K562 (cell line): ENCODE results near the gene NMT1. TPM values are rescaled to one million over a fixed set of nuclear protein-coding genes. Genes with fewer than 3 reads are reported as not detected.

Experiments
- E2F3 ChIP-seq: fragments of 250-450 bp; sonication (Bioruptor Pico); IDR thresholded peaks from 2 replicates; pipeline ENCODE4 v1.4.0; 2020; ENCODE audit warnings: mild to moderate bottlenecking
- ELF2 ChIP-seq: fragments of 250-450 bp; sonication (Bioruptor Pico); IDR thresholded peaks from 2 replicates; pipeline ENCODE4 v1.5.0; 2021; ENCODE audit warnings: mild to moderate bottlenecking
- ETV6 ChIP-seq, 3 experiments: fragments of 150-350 bp in 1 of 3; sonication (generic) in 1 of 3; formaldehyde crosslinking in 1 of 3; IDR thresholded peaks; 2 replicates each; pipeline versions ENCODE4 v1.6.1 to v1.8.0; 2014 to 2022; ENCODE audit warnings: borderline replicate concordance in 2 of 3, low read depth in 2 of 3, antibody characterized with exemption in 1 of 3, low read length in 1 of 3, mild to moderate bottlenecking in 1 of 3, missing genetic modification reagents in 1 of 3
- HEY1 ChIP-seq: fragments of 250-450 bp; sonication (Bioruptor Pico); IDR thresholded peaks from 2 replicates; pipeline ENCODE4 v1.5.0; 2020; ENCODE audit warnings: mild to moderate bottlenecking, moderate library complexity, borderline replicate concordance
- HIVEP1 ChIP-seq: fragments of 250-450 bp; sonication (Bioruptor Pico); IDR thresholded peaks from 2 replicates; pipeline ENCODE4 v1.4.0; 2020; ENCODE audit warnings: mild to moderate bottlenecking
- L3MBTL2 ChIP-seq: fragments of 450-650 bp; IDR thresholded peaks from 2 replicates; pipeline ENCODE4 v1.6.1; 2016; ENCODE audit warnings: mild to moderate bottlenecking, moderate library complexity
- NBN ChIP-seq: fragments of 450-650 bp; IDR thresholded peaks from 2 replicates; pipeline ENCODE4 v1.6.1; 2016; ENCODE audit warnings: low read depth, mild to moderate bottlenecking
- NONO ChIP-seq, 2 experiments: fragments of 200-400 bp in 1 of 2; fragments of 450-650 bp in 1 of 2; formaldehyde crosslinking in 1 of 2; IDR thresholded peaks; 2 replicates each; pipeline ENCODE4 v1.6.1; 2017; ENCODE audit warnings: low read depth in 2 of 2, mild to moderate bottlenecking in 2 of 2, moderate library complexity in 2 of 2, low read length in 1 of 2
- RAD51 ChIP-seq: fragments of 450-650 bp; IDR thresholded peaks from 2 replicates; pipeline ENCODE4 v1.7.1; 2016; ENCODE audit warnings: low read depth, mild to moderate bottlenecking, borderline replicate concordance
- RBM15 ChIP-seq: fragments of 200-400 bp; formaldehyde crosslinking; IDR thresholded peaks from 2 replicates; pipeline ENCODE4 v1.6.1; 2018; ENCODE audit warnings: mild to moderate bottlenecking, low read length, moderate library complexity; ENCODE audit not compliant: insufficient read depth
- RBM39 ChIP-seq: fragments of 200-400 bp; formaldehyde crosslinking; optimal IDR thresholded peaks from 2 replicates; pipeline ENCODE3; 2018; ENCODE audit warnings: low read depth, low read length
- RNF2 ChIP-seq: sonication (generic); IDR thresholded peaks from 2 replicates; pipeline ENCODE4 v1.6.1; 2016
- RUNX1 ChIP-seq: sonication (generic); IDR thresholded peaks from 2 replicates; pipeline ENCODE4 v1.6.1; 2016; ENCODE audit warnings: antibody characterized with exemption, low read depth
- SMC3 ChIP-seq: conservative IDR thresholded peaks from 2 replicates; pipeline ENCODE4 v1.6.1; 2011; ENCODE audit warnings: low read depth, low read length, improper control_type of control experiment; ENCODE audit not compliant: insufficient read depth
- SRF ChIP-seq, 2 experiments: fragments of 250-450, 450-650 bp in 1 of 2; sonication (Bioruptor Pico) in 1 of 2; sonication (generic) in 1 of 2; formaldehyde crosslinking; IDR thresholded peaks; 2 replicates each; pipeline versions ENCODE4 v1.5.0 to v1.5.1; 2020 to 2022; ENCODE audit warnings: mild to moderate bottlenecking in 1 of 2, missing genetic modification reagents in 1 of 2
- SUPT5H ChIP-seq: fragments of 450-650 bp; IDR thresholded peaks from 2 replicates; pipeline ENCODE4 v1.6.1; 2016
- ZBTB8A ChIP-seq: fragments of 450-650 bp; IDR thresholded peaks from 2 replicates; pipeline ENCODE4 v1.6.1; 2018; ENCODE audit warnings: mild to moderate bottlenecking, moderate library complexity; ENCODE audit not compliant: partially characterized antibody
- ZNF253 ChIP-seq: fragments of 250-450 bp; sonication (Bioruptor Pico); conservative IDR thresholded peaks from 2 replicates; pipeline ENCODE4 v1.6.1; 2021; ENCODE audit warnings: mild to moderate bottlenecking
- ZNF263 ChIP-seq: sonication (generic); formaldehyde crosslinking; IDR thresholded peaks from 2 replicates; pipeline ENCODE4 v1.8.0; 2022; ENCODE audit warnings: mild to moderate bottlenecking, missing genetic modification reagents, borderline replicate concordance
- ZNF318 ChIP-seq, 2 experiments: fragments of 450-650 bp; IDR thresholded peaks; 2 replicates each; pipeline ENCODE4 v1.6.1; 2016; ENCODE audit warnings: mild to moderate bottlenecking in 2 of 2, borderline replicate concordance in 1 of 2, low read depth in 1 of 2, moderate library complexity in 1 of 2
- polyA plus RNA-seq, 8 experiments: library from polyadenylated mRNA; depleted of rRNA in 4 of 8; stranded (reverse) in 5 of 8; unstranded in 3 of 8; fragments of >200 nt; fragmentation: Nextera tagmentation in 2 of 8; fragmentation: Illumina TruSeq in 1 of 8; extraction: Ambion mirVana in 2 of 8; extraction: Trizol in 1 of 8; gene quantifications; 2 replicates each; pipeline versions ENCODE4 v1.2.1 to v1.2.3, GENCODE V29; 2011 to 2014; ENCODE audit warnings: inconsistent platforms in 1 of 8, missing spikeins in 1 of 8
- total RNA-seq, 7 experiments: library from RNA; depleted of rRNA in 6 of 7; stranded (reverse); fragments of >200 nt in 6 of 7; fragmentation: Illumina TruSeq in 2 of 7; extraction: Trizol in 2 of 7; gene quantifications; 2 replicates each; pipeline versions ENCODE4 v1.2.1 to v1.2.3, GENCODE V29; 2011 to 2021; ENCODE audit warnings: low replicate concordance in 1 of 7

NMT1 gene
- total and polyA plus RNA-seq, 9 of the 15 experiments (the other 6 are each of a cell fraction or from before 2014, with no cell fraction given) = 86.7 to 569 (median 213) TPM

DNA sequence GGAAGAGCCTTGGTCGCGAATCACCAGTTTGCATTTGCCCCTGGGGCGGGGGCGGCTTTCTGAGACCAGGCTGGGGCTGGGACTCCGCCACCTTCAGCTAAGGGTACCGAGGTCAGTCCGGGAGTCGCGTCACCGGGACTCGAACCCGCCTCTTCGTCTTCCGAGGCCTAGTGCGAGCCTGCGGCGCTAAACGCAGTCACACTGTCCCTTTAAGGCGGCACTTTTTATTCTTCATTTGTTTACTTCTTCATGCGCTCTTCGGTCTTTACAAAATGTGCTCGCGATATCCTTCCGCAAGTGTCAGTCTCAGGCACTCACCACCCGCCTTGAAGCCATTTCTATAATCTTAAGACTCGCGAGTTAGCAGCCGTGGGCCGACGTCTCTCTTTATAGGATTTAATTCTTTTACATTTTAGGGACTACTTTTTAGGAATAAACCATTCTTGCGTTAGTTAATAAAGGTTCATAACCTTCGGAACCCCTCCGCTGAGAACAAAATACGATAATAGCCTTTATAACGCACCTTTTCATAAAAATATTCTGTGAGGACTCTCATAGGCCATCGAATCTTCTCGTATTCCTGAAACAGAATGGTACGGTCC is 86.6 kb downstream of the NMT1 start (continued):
- peak; percentile 52; the same call in 1 of the 2 replicates for TF ChIP-seq RAD51
- peak in 1 of 2 experiments; percentile 30; a peak in 1 of 4 replicates for TF ChIP-seq ETV6 (IDR thresholded peaks at IDR 0.05; ENCODE audit: borderline replicate concordance in 1 of 2, low read depth in 2 of 2, low read length in 1 of 2)
- TF ChIP-seq ETV6 (CRISPR knock-in tag; IDR thresholded peaks at IDR 0.05; ENCODE audit: borderline replicate concordance) = no peak
- TF ChIP-seq RBM39 = no peak
- no peak for TF ChIP-seq HIVEP1 (CRISPR knock-in tag)
- no peak; a peak in 1 of 4 replicates for TF ChIP-seq SRF (CRISPR knock-in tag; IDR thresholded peaks at IDR 0.05)
- peak in 1 of 2 experiments; percentile 98; a peak in 2 of 4 replicates for TF ChIP-seq NONO (IDR thresholded peaks at IDR 0.05; ENCODE audit: low read depth in 2 of 2, low read length in 1 of 2)
- no peak; the same call in 1 of the 2 replicates for TF ChIP-seq L3MBTL2
- TF ChIP-seq RBM15 = no peak
- no peak for TF ChIP-seq SUPT5H
- TF ChIP-seq HEY1 (CRISPR knock-in tag) = no peak
- peak; percentile 54; the same call in 1 of the 2 replicates for TF ChIP-seq ELF2
- TF ChIP-seq RNF2 = peak; percentile 69
- TF ChIP-seq ZNF253 (CRISPR knock-in tag) = no peak
- no peak for TF ChIP-seq ZNF263 (CRISPR knock-in tag)
- TF ChIP-seq E2F3 = no peak
- TF ChIP-seq RUNX1 = no peak
- TF ChIP-seq ZBTB8A = no peak
- TF ChIP-seq NBN = peak; percentile 97
- no peak for TF ChIP-seq SMC3
- TF ChIP-seq ZNF318 (IDR thresholded peaks at IDR 0.05; ENCODE audit: borderline replicate concordance in 1 of 2, low read depth in 1 of 2) = peak in 1 of 2 experiments; percentile 68; a peak in 1 of 4 replicates
